Measurements from ENCODE around the gene LMX1B. TPM values are rescaled to one million over a fixed set of nuclear protein-coding genes. Genes with fewer than 3 reads are reported as not detected.

LMX1B gene
- total RNA-seq, 1 experiment from 2014 or later, result 12.4 TPM

- DNase-seq (ENCODE audit: low spot score), result no peak
- POLR2A ChIA-PET, result no interaction called here
- H3K27me3 Mint-ChIP-seq (ENCODE audit: low read depth), result no peaks in the 10 kb centered on the region
- no peak overlapping the region for H3K27ac Mint-ChIP-seq
- CTCF ChIA-PET, result interaction anchor here (0.6 to 2.0 kb wide), 4 partner anchors 17 to 364 kb away, joined by 3 to 10 read pairs (median 4); no protein-coding TSS in a partner anchor
- no peak overlapping the region for H3K4me3 Mint-ChIP-seq
- TF ChIP-seq TCF7 (CRISPR knock-in tag; IDR thresholded peaks at IDR 0.05; ENCODE audit: low read depth) (no peak), ZNF121 (CRISPR knock-in tag; IDR thresholded peaks at IDR 0.05) (no peak), HMGXB4 (CRISPR knock-in tag; IDR thresholded peaks at IDR 0.05) (no peak), RELA (CRISPR knock-in tag; IDR thresholded peaks at IDR 0.05; ENCODE audit: borderline replicate concordance) (no peak), TEAD4 (CRISPR knock-in tag; IDR thresholded peaks at IDR 0.05) (no peak), USF1 (CRISPR knock-in tag; IDR thresholded peaks at IDR 0.05) (no peak), GRHL2 (CRISPR knock-in tag; IDR thresholded peaks at IDR 0.05; ENCODE audit: insufficient replicate concordance, severe bottlenecking) (no peak), ZNF317 (CRISPR knock-in tag; IDR thresholded peaks at IDR 0.05; ENCODE audit: borderline replicate concordance, low read depth) (no peak), ZNF232 (CRISPR knock-in tag; IDR thresholded peaks at IDR 0.05) (no peak), ZNF416 (CRISPR knock-in tag; IDR thresholded peaks at IDR 0.05) (no peak), OVOL2 (CRISPR knock-in tag; IDR thresholded peaks at IDR 0.05; ENCODE audit: borderline replicate concordance) (no peak), JUN (CRISPR knock-in tag; IDR thresholded peaks at IDR 0.05) (no peak), RORB (CRISPR knock-in tag; IDR thresholded peaks at IDR 0.05) (no peak), ZNF396 (CRISPR knock-in tag; IDR thresholded peaks at IDR 0.05; ENCODE audit: borderline replicate concordance) (no peak), ZBTB43 (CRISPR knock-in tag; IDR thresholded peaks at IDR 0.05) (no peak), NR2C2 (CRISPR knock-in tag; IDR thresholded peaks at IDR 0.05) (no peak), ZNF671 (CRISPR knock-in tag; IDR thresholded peaks at IDR 0.05) (no peak), ERG (CRISPR knock-in tag; IDR thresholded peaks at IDR 0.05) (no peak), ZSCAN18 (CRISPR knock-in tag; IDR thresholded peaks at IDR 0.05) (no peak), MLX (CRISPR knock-in tag; IDR thresholded peaks at IDR 0.05) (no peak)
- no peak for ATAC-seq
- H3K36me3 Mint-ChIP-seq, result no peaks in the 10 kb centered on the region
- no peaks in the 10 kb centered on the region for H3K9me3 Mint-ChIP-seq
- H3K4me1 Mint-ChIP-seq, result peaks cover 15% of the 10 kb centered on the region
Measured at GRCh38 chr9:126582427-126582826, 31.3 kb upstream of the LMX1B start.

Data from WTC11 (cell line).